ENCODE measurements around the gene LY6G5B. TPM values are rescaled to one million over a fixed set of nuclear protein-coding genes. Genes with fewer than 3 reads are reported as not detected.

The LY6G5B gene, protein sequence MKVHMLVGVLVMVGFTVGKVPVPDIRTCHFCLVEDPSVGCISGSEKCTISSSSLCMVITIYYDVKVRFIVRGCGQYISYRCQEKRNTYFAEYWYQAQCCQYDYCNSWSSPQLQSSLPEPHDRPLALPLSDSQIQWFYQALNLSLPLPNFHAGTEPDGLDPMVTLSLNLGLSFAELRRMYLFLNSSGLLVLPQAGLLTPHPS
- total RNA-seq: 2.6 TPM in 1 of 2 replicates, not detected in the other

DNA sequence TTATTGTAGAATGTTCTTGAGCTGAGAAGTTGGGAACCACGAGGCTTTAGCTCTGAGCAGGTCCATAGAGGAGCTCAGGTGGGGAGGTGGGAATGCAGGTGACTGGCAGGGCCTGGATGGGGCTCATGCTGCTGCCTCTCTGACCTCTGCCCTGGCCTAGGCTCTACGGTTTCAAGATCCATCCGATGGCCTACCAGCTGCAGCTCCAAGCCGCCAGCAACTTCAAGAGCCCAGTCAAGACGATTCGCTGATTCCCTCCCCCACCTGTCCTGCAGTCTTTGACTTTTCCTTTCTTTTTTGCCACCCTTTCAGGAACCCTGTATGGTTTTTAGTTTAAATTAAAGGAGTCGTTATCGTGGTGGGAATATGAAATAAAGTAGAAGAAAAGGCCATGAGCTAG is at the start of gene LY6G5B:
Gene LY6G5B (plus strand): TSS at position 301 of the 400 bp plus-strand sequence. CDS start 975 bp downstream, outside the sequence.
- DNase-seq (ENCODE audit: low read depth): no peak

DNA sequence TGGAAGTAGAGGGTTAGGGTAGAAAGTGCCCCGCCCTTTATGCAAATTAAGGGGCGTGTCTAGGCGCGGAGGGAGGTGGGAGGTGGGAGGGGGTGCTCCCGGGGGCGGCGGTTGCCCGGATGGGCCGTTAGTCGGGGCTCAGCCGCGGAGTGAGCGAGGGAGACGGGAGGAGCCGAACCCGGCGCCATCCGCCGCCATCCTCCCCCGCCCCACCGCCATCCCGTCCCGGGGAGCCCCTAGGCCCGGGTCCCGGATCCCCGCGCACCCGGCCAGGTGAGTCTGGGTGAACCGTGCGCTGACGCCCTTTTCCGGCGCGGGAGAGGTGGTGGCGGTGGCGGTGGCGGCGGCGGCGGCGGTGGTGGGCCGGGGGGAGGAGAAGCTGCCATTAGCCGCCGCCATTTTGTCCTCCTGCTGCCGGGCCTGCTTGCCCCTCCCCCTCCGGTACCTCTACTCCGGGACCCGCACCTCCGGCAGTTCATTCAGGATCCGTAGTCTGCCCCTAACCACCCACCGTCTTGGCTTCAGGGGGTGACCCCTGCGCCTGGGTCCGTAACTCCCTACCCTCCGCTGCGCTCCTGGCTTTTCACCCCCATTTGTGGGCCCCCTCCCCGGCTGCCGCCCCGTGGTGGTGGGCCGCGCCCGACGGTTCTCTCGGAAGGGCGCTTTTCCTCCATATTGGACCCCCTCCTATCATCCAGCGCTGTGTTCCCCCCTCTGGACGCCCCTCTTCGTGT is 49.0 kb upstream of the LY6G5B start, which contains the start of gene PRRC2A:
Gene PRRC2A (plus strand): TSS at position 130 of the 734 bp plus-strand sequence. CDS start 2,075 bp downstream, outside the sequence.
- DNase-seq (ENCODE audit: low read depth): no peak

DNA sequence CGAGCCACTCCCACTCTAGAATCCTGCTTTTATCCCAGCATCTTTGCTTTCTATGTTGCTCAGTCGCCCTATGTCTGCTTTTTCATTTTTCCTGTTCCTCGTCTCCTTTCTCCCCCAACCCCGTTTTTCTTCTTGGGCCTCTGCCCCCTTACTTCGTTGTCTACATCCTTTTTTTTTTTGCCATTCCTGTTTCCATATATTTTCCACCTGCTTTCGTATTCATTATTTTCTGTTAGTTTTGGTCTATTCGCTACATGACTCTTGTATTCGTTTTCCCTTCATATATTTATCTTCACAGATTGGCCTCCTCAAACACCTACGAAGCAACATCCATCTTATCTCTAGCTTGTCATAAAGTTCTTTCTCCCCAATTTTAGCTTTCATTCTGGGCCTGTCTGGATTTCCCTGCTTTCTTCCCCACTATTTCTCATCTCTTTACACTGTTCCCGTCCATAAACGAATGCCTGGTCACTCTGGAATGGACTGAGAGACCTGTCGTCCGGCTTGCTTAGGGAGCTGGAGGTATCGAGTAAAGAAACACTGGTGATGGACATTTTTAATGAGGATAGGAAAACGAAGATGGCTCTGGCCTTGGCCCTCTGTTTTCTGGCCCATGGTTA is 48.3 kb upstream of the LY6G5B start:
- DNase-seq (ENCODE audit: low read depth): no peak

DNA sequence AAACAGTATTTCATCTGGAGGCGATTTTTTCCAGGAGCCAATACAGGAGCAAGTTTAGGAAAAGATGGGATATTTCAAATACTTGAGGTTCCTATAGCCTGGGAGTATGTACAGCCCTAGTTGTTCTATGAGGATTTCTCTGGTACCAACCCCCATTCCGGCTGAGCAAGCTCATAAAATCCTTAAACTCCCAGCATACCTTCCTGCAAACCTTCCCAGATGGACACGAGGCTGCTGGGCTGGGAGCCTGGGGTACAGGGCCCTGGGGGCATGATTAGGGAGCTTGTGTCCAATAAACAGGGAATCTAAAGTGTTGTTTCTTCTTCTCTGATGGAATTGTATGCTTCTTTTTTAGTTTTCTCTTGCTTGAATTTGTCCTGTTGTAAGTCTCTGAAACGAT is 47.8 kb upstream of the LY6G5B start:
- DNase-seq (ENCODE audit: low read depth): no peak

DNA sequence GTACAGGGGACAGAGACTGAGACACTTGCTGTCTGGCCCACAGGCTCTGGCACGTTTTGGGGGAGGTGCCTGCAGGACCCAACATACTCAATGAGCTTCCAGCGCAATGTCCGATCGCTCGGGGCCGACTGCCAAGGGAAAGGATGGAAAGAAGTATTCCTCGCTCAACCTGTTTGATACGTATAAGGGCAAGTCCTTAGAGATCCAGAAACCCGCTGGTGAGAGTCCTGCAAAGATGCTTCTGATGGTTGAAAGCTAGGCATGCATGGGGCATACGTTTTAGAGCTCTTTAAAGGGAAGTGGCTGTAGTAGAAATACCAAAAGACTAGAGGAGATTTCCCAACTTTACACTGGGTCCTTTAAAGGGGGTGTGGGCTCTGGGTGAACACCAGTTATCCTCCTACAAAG is 47.1 kb upstream of the LY6G5B start:
- DNase-seq (ENCODE audit: low read depth): no peak

DNA sequence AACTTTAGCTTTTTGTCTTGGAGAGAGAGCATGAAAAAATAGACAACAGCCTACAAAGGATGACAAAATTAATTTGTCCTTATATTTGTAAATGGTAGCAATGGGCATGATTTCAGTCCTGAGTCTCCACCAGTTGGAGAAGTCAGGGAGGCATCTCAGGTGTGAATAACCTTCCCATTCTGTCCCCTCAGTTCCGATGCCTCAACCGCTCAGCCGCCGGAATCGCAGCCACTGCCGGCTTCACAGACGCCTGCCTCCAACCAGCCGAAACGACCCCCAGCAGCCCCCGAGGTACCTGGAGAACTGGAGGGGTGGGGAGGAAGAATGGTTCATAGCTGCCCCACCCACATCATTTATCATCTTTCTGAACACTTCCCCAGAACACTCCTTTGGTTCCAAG is 45.7 kb upstream of the LY6G5B start:
- DNase-seq (ENCODE audit: low read depth): no peak

DNA sequence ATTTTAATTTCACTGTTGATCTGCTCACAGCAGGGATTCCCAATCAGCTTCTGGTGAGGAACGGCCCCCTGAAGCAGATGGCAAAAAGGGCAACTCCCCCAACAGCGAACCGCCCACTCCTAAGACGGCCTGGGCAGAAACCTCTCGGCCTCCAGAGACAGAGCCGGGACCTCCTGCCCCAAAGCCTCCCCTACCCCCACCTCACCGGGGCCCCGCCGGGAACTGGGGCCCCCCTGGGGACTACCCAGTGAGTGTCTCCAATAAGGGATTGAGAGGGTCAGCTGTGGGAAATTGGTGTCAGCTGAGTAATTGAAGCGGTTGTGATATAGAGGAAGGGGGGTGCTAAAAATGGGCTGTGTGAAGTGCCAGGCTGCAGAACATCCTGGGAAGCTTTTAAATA is 42.8 kb upstream of the LY6G5B start:
- no peak for DNase-seq (ENCODE audit: low read depth)

DNA sequence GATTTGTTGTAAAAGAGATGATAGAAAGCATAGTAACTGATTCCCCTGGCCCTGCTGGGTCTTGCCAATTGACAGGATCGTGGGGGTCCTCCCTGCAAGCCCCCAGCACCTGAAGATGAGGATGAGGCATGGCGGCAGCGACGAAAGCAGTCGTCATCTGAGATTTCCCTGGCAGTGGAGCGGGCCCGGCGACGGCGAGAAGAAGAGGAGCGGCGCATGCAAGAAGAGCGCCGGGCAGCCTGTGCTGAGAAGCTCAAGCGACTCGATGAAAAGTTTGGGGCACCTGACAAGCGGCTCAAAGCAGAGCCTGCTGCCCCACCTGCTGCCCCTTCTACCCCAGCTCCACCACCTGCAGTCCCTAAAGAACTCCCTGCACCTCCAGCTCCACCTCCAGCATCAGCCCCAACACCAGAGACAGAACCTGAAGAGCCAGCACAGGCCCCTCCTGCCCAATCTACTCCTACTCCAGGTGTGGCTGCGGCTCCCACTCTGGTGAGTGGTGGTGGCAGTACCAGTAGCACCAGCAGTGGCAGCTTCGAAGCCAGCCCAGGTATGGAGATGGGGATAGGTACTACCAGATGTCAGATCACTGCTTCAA is 42.0 kb upstream of the LY6G5B start:
- no peak for DNase-seq (ENCODE audit: low read depth)

DNA sequence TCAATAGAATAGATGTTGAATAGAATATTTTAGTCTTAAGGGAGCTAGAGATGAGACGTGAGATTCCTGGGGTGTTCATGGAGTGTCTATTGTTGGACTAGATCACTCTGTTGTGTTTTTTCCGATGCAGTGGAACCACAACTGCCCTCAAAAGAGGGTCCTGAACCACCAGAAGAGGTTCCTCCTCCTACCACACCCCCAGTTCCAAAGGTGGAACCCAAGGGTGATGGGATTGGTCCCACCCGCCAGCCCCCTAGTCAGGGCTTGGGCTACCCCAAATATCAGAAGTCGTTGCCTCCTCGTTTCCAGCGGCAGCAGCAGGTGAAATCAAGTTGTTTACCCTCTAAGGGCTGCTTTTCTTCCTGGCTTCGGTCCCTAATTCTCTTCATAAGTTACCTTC is 40.8 kb upstream of the LY6G5B start:
- no peak for DNase-seq (ENCODE audit: low read depth)

DNA sequence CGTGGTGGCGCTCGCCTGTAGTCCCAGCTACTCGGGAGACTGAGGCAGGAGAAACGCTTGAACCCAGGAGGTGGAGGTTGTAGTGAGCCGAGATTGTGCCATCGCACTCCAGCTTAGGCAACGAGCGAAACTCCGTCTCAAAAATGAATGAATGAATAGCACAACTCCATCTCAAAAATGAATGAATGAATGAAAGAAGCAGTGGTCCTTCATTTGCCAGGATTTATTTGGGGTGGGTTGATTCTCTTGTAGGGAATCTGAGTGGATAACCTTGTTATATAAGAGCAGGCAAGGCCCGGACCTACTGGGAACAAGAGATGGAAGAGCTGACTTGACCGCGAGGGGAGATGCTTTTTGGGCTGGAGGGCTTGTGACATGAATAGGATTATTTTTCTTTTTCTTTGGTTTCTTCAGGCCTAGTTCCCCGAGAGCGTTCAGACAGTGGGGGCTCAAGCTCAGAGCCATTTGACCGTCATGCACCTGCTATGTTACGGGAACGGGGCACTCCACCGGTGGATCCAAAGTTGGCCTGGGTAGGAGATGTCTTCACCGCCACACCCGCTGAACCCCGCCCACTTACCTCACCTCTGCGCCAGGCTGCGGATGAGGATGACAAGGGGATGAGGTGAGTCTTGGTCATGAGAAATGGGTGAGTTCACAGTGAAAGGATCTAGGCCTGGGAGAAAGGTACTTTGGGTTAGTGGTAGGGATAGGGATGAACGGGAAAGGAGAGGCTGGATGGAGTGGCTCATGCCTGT is 39.4 kb upstream of the LY6G5B start:
- no peak for DNase-seq (ENCODE audit: low read depth)

DNA sequence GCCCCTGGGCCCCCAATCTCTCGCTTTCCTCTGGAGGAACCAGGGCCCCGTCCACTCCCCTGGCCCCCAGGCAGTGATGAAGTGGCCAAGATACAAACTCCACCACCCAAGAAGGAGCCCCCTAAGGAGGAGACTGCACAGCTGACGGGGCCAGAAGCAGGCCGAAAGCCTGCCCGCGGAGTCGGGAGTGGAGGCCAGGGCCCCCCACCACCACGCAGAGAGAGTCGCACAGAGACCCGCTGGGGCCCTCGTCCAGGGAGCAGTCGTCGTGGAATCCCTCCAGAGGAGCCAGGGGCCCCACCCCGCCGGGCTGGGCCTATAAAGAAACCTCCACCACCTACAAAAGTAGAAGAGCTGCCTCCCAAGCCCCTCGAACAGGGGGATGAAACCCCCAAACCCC is 38.6 kb upstream of the LY6G5B start:
- no peak for DNase-seq (ENCODE audit: low read depth)

DNA sequence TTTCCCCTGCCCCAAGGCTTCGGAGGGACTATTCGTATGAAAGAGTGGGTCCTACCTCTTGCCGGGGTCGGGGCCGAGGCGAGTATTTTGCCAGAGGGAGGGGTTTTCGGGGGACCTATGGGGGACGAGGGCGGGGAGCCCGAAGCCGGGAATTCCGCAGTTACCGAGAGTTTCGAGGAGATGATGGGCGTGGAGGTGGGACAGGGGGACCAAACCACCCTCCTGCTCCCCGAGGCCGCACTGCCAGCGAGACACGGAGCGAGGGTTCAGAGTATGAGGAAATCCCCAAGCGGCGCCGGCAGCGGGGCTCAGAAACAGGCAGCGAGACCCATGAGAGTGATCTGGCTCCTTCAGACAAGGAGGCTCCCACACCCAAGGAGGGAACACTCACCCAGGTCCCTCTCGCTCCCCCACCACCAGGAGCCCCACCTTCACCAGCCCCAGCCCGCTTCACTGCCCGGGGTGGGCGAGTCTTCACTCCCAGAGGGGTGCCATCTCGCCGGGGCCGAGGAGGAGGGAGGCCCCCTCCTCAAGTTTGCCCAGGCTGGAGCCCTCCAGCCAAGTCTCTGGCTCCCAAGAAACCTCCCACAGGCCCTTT is 38.0 kb upstream of the LY6G5B start:
- DNase-seq (ENCODE audit: low read depth): no peak

DNA sequence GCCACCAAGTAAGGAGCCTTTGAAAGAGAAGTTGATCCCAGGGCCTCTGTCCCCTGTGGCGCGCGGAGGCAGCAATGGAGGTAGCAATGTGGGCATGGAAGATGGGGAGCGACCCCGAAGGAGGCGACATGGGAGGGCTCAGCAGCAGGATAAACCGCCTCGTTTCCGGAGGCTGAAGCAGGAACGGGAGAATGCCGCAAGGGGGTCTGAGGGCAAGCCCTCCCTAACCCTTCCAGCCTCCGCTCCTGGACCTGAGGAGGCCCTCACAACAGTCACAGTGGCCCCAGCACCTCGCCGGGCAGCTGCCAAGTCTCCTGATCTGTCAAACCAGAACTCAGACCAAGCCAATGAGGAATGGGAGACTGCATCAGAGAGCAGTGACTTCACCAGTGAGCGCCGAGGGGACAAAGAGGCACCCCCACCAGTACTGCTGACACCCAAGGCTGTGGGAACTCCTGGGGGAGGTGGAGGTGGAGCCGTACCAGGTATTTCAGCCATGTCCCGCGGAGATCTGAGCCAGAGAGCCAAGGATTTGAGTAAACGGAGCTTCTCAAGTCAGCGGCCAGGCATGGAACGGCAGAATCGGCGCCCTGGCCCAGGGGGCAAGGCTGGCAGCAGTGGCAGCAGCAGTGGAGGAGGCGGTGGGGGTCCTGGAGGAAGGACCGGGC is 37.4 kb upstream of the LY6G5B start:
- DNase-seq (ENCODE audit: low read depth): no peak

DNA sequence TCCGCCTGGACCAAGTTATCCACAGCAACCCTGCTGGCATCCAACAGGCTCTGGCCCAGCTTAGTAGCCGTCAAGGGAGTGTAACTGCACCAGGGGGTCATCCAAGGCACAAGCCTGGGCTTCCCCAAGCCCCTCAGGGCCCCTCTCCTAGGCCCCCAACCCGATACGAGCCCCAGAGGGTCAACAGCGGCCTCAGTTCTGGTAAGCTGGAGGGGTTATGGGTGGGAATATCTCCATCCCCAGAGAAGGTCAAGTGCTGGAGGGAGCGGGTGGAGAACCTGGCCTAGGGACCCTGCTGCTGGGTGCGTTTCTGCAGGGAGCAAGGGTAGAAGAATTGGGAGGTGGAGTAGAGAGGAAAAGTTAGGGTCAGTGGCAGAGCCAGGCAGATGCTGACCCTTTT is 36.3 kb upstream of the LY6G5B start:
- no peak for DNase-seq (ENCODE audit: low read depth)

DNA sequence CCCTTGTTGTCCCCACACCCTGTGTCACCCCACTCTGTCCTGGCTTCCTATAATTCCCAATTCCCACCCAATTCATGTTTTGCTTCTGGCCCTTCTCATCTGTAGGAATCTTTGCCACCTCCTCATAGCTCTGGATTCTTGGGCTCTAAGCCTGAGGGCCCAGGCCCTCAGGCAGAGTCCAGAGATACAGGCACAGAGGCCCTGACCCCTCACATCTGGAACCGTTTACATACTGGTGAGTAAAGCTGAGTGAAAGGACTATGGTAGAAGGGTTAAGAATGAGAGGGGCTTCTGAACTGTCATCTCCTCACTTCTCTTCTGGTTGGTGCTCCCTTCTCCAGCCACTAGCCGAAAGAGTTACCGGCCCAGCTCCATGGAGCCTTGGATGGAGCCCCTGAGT is 35.6 kb upstream of the LY6G5B start:
- no peak for DNase-seq (ENCODE audit: low read depth)

DNA sequence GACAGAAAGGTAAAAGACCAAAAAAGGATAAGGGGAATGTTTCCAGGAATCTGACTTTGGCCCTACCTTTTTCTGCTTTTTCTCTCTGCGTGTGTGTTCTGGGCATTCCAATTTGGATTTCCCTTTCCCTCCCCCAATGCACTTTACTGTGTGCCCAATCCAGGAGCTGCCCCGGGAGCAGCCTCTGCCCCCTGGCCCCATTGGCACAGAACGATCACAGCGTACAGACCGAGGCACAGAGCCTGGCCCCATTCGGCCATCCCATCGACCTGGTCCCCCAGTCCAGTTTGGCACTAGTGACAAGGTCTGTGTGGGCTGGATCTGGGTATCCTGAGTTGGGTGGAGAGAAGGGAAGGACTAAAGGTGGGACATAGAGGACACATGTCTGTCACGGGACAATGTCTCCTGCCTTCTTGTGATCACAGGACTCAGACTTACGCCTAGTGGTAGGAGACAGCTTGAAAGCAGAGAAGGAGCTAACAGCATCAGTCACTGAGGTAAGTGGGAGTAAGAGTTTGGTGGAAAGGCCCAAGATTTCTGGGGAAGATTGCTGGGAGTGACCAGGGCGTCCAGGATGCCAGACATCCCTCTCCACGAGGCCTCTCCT is 34.7 kb upstream of the LY6G5B start:
- no peak for DNase-seq (ENCODE audit: low read depth)

DNA sequence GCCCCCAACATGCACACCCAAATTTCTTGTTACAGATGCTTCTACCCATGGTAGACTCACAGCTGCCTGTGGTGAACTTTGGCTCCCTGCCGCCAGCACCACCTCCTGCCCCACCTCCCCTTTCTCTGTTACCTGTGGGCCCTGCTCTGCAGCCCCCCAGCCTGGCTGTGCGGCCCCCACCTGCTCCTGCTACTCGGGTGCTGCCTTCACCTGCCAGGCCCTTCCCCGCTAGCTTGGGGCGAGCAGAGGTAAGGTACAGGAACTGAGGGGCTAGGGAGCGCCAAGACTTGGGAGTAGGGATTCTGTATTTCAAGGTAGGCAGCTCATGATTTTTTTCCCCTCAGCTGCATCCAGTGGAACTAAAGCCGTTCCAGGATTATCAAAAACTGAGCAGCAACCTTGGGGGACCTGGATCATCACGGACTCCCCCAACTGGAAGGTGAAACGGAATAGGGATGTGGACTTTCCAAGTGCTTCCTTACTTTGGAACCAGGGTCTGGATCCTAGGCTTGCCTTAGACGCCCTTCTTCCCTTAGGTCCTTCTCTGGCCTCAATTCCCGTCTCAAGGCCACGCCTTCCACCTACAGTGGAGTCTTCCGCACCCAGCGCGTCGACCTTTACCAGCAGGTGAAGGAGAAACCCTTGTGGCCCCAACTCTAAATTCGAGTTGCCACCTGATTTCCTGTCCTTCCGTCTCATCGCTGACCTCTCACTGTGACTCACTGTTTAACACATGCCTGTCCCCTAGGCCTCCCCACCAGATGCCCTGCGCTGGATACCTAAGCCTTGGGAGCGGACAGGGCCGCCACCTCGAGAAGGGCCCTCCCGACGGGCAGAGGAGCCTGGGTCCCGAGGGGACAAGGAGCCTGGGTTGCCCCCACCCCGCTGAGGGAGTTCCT is 32.8 kb upstream of the LY6G5B start:
- no peak for DNase-seq (ENCODE audit: low read depth)

DNA sequence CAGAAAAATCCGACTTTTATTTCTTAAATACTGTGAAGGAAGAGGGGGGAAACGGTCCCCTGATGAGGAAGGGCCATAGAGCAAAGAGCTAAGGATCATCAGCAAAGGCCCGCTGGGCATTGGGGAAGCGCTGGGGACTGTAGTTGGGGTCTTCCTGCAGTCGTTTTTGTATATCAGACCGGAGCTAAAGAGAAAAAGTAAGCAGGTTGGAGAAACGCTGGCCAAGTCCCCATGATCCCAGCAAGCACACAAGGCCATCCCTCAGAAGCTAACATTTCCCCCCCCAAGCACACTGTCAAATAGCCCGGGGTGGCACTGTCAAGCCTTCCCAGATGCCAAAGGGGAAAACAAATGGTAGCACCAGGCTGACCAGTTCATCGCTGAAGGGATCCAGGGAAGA is 30.7 kb upstream of the LY6G5B start:
- DNase-seq (ENCODE audit: low read depth): no peak

DNA sequence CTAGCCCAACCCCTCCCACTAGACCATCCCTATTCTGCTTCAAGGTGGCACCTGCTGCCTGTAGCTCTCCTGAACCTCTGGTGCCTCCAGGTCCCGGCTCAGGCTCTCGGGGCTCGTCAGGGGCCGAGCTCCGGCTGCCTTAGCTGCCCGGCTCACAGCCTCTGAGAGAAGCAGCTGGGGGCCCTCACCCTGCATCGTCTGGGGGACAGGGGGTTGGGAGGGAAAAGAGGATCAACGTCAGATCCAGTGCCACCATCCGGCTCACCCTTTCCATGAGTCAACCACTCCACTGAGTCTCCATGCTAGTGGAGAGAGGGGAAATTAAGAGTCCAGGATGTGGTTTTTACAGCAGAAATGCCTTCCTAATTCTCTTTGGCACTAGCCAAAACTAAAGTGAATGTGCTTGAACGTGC is 30.3 kb upstream of the LY6G5B start:
- no peak for DNase-seq (ENCODE audit: low read depth)
